K562 (cell line): ENCODE data around the gene NAB1. TPM values are rescaled to one million over a fixed set of nuclear protein-coding genes. Genes with fewer than 3 reads are reported as not detected.

Experiments used
- ATAC-seq: fragments of 200-7000 bp; cut with Tn5 transposase; 3 replicates; pipeline ENCODE4 v1.9.1; 2020; ENCODE audit warnings: moderate library complexity
- BruUV-seq: library from RNA; stranded (reverse); fragments of 400-500 nt; replicated peaks from 2 replicates; lab custom pipeline; 2021; lab: Mats Ljungman, UMichigan
- CTCF ChIA-PET: fragments of 300-600 bp; formaldehyde crosslinking; extraction: SDS; loops from one replicate; lab custom pipeline; 2021; ENCODE audit warnings: low intra/inter-chr PET ratio; lab: Yijun Ruan, JAX
- POLR2A ChIA-PET: fragments of 300-600, 350-650 bp; sonication (Branson Sonifier 250); formaldehyde crosslinking; extraction: SDS; loops from one replicate; lab custom pipeline; 2021; ENCODE audit warnings: antibody characterized with exemption, inconsistent platforms; lab: Yijun Ruan, JAX
- DNase-seq, 4 experiments: peaks; one replicate each; pipeline versions ENCODE4 v3.0.0 to v3.0.0-alpha.2; 2011 to 2018; ENCODE audit warnings: low spot score in 3 of 4, mixed read lengths in 3 of 4; ENCODE audit errors: extremely low read depth in 1 of 4
- FAIRE-seq: peaks from 2 replicates; lab custom pipeline; 2011; peaks lifted over from hg19 to GRCh38; lab: Jason Lieb, UNC
- H2AFZ ChIP-seq: 2 replicates; pipeline ENCODE4 v1.6.0; 2011; ENCODE audit warnings: low read depth, low read length, control low read depth, inconsistent platforms
- H3K27ac ChIP-seq: fragments of 200-600 bp; 3 replicates; pipeline ENCODE4 v1.8.0; 2011; ENCODE audit warnings: low read depth, mild to moderate bottlenecking, control low read depth, inconsistent platforms, low read length, moderate library complexity, mixed read lengths; ENCODE audit errors: extremely low read depth
- H3K27me3 ChIP-seq, 2 experiments: fragments of 300-600 bp in 1 of 2; 2 replicates in 1 of 2; 3 replicates in 1 of 2; pipeline versions ENCODE4 v1.6.0 to v1.8.0; 2011; ENCODE audit warnings: inconsistent platforms in 2 of 2, low read length in 2 of 2, mild to moderate bottlenecking in 1 of 2, mixed read lengths in 1 of 2, moderate library complexity in 1 of 2; ENCODE audit not compliant: control insufficient read depth in 2 of 2, insufficient read depth in 2 of 2
- H3K36me3 ChIP-seq: fragments of 300-600 bp; 3 replicates; pipeline ENCODE4 v1.8.0; 2011; ENCODE audit warnings: mild to moderate bottlenecking, low read length, inconsistent platforms; ENCODE audit not compliant: control insufficient read depth, insufficient read depth
- H3K4me1 ChIP-seq, 2 experiments: fragments of 200-600 bp in 1 of 2; replicated peaks in 1 of 2; 2 replicates in 1 of 2; 3 replicates in 1 of 2; pipeline versions ENCODE4 v1.5.1 to v1.8.0; 2011; ENCODE audit warnings: inconsistent platforms in 2 of 2, low read length in 2 of 2, mild to moderate bottlenecking in 1 of 2, mixed read lengths in 1 of 2, moderate library complexity in 1 of 2; ENCODE audit not compliant: control insufficient read depth in 2 of 2, insufficient read depth in 2 of 2
- H3K4me2 ChIP-seq: 2 replicates; pipeline ENCODE4 v1.6.1; 2011; ENCODE audit warnings: low read length, control low read depth, inconsistent platforms, mixed read lengths; ENCODE audit not compliant: insufficient read depth
- H3K4me3 ChIP-seq: fragments of 200-600 bp; sonication (generic), shearing (Covaris generic); 2 replicates; pipeline ENCODE4 v1.5.1; 2016; ENCODE audit warnings: control low read depth, inconsistent platforms
- H3K79me2 ChIP-seq: fragments of 200-600 bp; 3 replicates; pipeline ENCODE4 v1.8.0; 2011; ENCODE audit warnings: low read length, inconsistent platforms; ENCODE audit not compliant: control insufficient read depth, insufficient read depth
- H3K9ac ChIP-seq, 2 experiments: 2 replicates each; pipeline versions ENCODE4 v1.6.0 to v1.6.1; 2011; ENCODE audit warnings: low read depth in 2 of 2, low read length in 2 of 2, control low read depth in 1 of 2, inconsistent platforms in 1 of 2, mild to moderate bottlenecking in 1 of 2, mixed read lengths in 1 of 2; ENCODE audit not compliant: insufficient read depth in 1 of 2
- H3K9me1 ChIP-seq: one replicate; pipeline ENCODE4 v1.6.0; 2011; ENCODE audit warnings: inconsistent platforms, mild to moderate bottlenecking, low read length, moderate library complexity; ENCODE audit not compliant: control insufficient read depth, insufficient read depth
- H3K9me3 ChIP-seq: replicated peaks from 2 replicates; pipeline ENCODE4 v1.5.1; 2011; ENCODE audit warnings: low read depth, low read length, inconsistent platforms; ENCODE audit not compliant: control insufficient read depth, insufficient read depth
- H4K20me1 ChIP-seq: replicated peaks from 2 replicates; pipeline ENCODE4 v1.6.1; 2011; ENCODE audit warnings: low read length, inconsistent platforms, mixed read lengths; ENCODE audit not compliant: control insufficient read depth, insufficient read depth
- CBX2 ChIP-seq: fragments of 200-600 bp; sonication (generic); IDR thresholded peaks from one replicate; pipeline ENCODE4 v1.6.1; 2012; ENCODE audit warnings: mild to moderate bottlenecking, low read length, inconsistent platforms; ENCODE audit not compliant: insufficient read depth, poor library complexity, severe bottlenecking
- CREB3 ChIP-seq: fragments of 450-650 bp; conservative IDR thresholded peaks from 2 replicates; pipeline ENCODE4 v1.6.1; 2016; ENCODE audit warnings: missing genetic modification characterization, low read depth, mild to moderate bottlenecking, missing compliant biosample characterization, moderate library complexity
- FOXJ3 ChIP-seq: sonication (generic); formaldehyde crosslinking; IDR thresholded peaks from 2 replicates; pipeline ENCODE4 v1.4.0; 2020; ENCODE audit warnings: mild to moderate bottlenecking, missing genetic modification reagents
- GTF2A2 ChIP-seq: IDR thresholded peaks from 2 replicates; pipeline ENCODE4 v1.6.1; 2016; ENCODE audit warnings: mild to moderate bottlenecking, missing genetic modification characterization, missing compliant biosample characterization
- HDAC8 ChIP-seq: fragments of 450-650 bp; IDR thresholded peaks from 2 replicates; pipeline ENCODE4 v1.6.1; 2016; ENCODE audit warnings: mild to moderate bottlenecking, missing genetic modification characterization, moderate library complexity, missing compliant biosample characterization
- MAX ChIP-seq: sonication (generic); formaldehyde crosslinking; IDR thresholded peaks from 2 replicates; pipeline ENCODE4 v1.9.0; 2022; ENCODE audit warnings: mild to moderate bottlenecking, missing genetic modification reagents
- MCM3 ChIP-seq: fragments of 450-650 bp; IDR thresholded peaks from 2 replicates; pipeline ENCODE4 v1.6.1; 2016
- NCOA1 ChIP-seq: fragments of 450-650 bp; IDR thresholded peaks from 2 replicates; pipeline ENCODE4 v1.6.1; 2016; ENCODE audit warnings: low read depth
- NR2C2 ChIP-seq, 2 experiments: fragments of 200-800 bp in 1 of 2; sonication (Bioruptor generic) in 1 of 2; sonication (generic) in 1 of 2; formaldehyde crosslinking in 1 of 2; IDR thresholded peaks; 2 replicates each; pipeline versions ENCODE4 v1.6.1 to v1.8.0; 2016 to 2022; ENCODE audit warnings: mild to moderate bottlenecking in 1 of 2, missing compliant biosample characterization in 1 of 2, missing genetic modification characterization in 1 of 2, missing genetic modification reagents in 1 of 2
- PBX2 ChIP-seq, 2 experiments: IDR thresholded peaks in 1 of 2; conservative IDR thresholded peaks in 1 of 2; 2 replicates each; pipeline ENCODE4 v1.6.1; 2016; ENCODE audit warnings: low read depth in 2 of 2, mild to moderate bottlenecking in 1 of 2, missing compliant biosample characterization in 1 of 2, missing genetic modification characterization in 1 of 2, moderate library complexity in 1 of 2
- SETDB1 ChIP-seq: IDR thresholded peaks from one replicate; pipeline ENCODE4 v1.6.1; 2012; ENCODE audit warnings: low read length, control low read depth, inconsistent platforms
- TAF7 ChIP-seq: fragments of 450-650 bp; IDR thresholded peaks from 2 replicates; pipeline ENCODE4 v1.6.1; 2016; ENCODE audit warnings: missing genetic modification characterization, missing compliant biosample characterization
- TBL1XR1 ChIP-seq, 2 experiments: IDR thresholded peaks; 2 replicates each; pipeline ENCODE4 v1.6.1; 2012; ENCODE audit warnings: improper control_type of control experiment in 2 of 2, low read length in 2 of 2, mild to moderate bottlenecking in 1 of 2
- ZNF121 ChIP-seq: sonication (generic); formaldehyde crosslinking; conservative IDR thresholded peaks from 2 replicates; pipeline ENCODE4 v1.8.0; 2022; ENCODE audit warnings: missing genetic modification reagents
- ZNF212 ChIP-seq: fragments of 450-650 bp; formaldehyde crosslinking; IDR thresholded peaks from 2 replicates; pipeline ENCODE4 v1.4.0; 2020; ENCODE audit warnings: mild to moderate bottlenecking
- ZNF316 ChIP-seq: fragments of 450-650 bp; IDR thresholded peaks from 2 replicates; pipeline ENCODE4 v1.6.1; 2016
- ZNF785 ChIP-seq: fragments of 250-450 bp; sonication (Bioruptor Pico); IDR thresholded peaks from 2 replicates; pipeline ENCODE4 v1.4.0; 2020; ENCODE audit warnings: mild to moderate bottlenecking
- WGBS: fragments of 100-300 bp; shearing (Covaris generic); methylation state at CpG from one replicate; pipeline ENCODE4 v1.1.6; 2016; ENCODE audit warnings: low coverage, mixed read lengths; ENCODE audit not compliant: insufficient coverage; ENCODE audit errors: missing lambda C conversion rate; 5-methylcytosine and 5-hydroxymethylcytosine counted together
- in situ Hi-C: fragments of 300-500 bp; cut with MboI; formaldehyde crosslinking; loops from 4 replicates; pipeline ENCODE4 v1.15.0; 2018; ENCODE audit warnings: inconsistent platforms, mixed read lengths
- intact Hi-C: fragments of 100-400 bp; cut with micrococcal nuclease; formaldehyde crosslinking; loops from 2 replicates; pipeline ENCODE4 v1.14.2; 2022
- polyA plus RNA-seq, 8 experiments: library from polyadenylated mRNA; depleted of rRNA in 4 of 8; stranded (reverse) in 5 of 8; unstranded in 3 of 8; fragments of >200 nt; fragmentation: Nextera tagmentation in 2 of 8; fragmentation: Illumina TruSeq in 1 of 8; extraction: Ambion mirVana in 2 of 8; extraction: Trizol in 1 of 8; gene quantifications; 2 replicates each; pipeline versions ENCODE4 v1.2.1 to v1.2.3, GENCODE V29; 2011 to 2014; ENCODE audit warnings: inconsistent platforms in 1 of 8, missing spikeins in 1 of 8
- total RNA-seq, 7 experiments: library from RNA; depleted of rRNA in 6 of 7; stranded (reverse); fragments of >200 nt in 6 of 7; fragmentation: Illumina TruSeq in 2 of 7; extraction: Trizol in 2 of 7; gene quantifications; 2 replicates each; pipeline versions ENCODE4 v1.2.1 to v1.2.3, GENCODE V29; 2011 to 2021; ENCODE audit warnings: low replicate concordance in 1 of 7
- TF ChIP-seq, protein P1 (sequence below): sonication (generic); formaldehyde crosslinking; IDR thresholded peaks from 2 replicates; pipeline ENCODE4 v1.8.0; 2022; ENCODE audit warnings: missing genetic modification reagents, mild to moderate bottlenecking, borderline replicate concordance

NAB1 gene
- total and polyA plus RNA-seq, 9 of the 15 experiments (the other 6 are each of a cell fraction or from before 2014, with no cell fraction given): 3.1 to 23.0 (median 16.3) TPM

GRCh38 chr2:190722835-190723234 lies 74.0 kb downstream of the NAB1 start:
- POLR2A ChIA-PET: no interaction called here
- CTCF ChIA-PET: no interaction called here
- no peak for DNase-seq

More at GRCh38 chr2:190722835-190723234, 74.0 kb downstream of the NAB1 start:
- TF ChIP-seq MCM3 (no peak), SETDB1 (no peak), TAF7 (no peak), NR2C2 (CRISPR knock-in tag; IDR thresholded peaks at IDR 0.05) (no peak), NR2C2 (tag; IDR thresholded peaks at IDR 0.05) (no peak), NCOA1 (no peak), TBL1XR1 (IDR thresholded peaks at IDR 0.05; ENCODE audit: low read length in 2 of 2) (no peak), ZNF316 (no peak), ZNF785 (CRISPR knock-in tag) (no peak), FOXJ3 (CRISPR knock-in tag) (no peak), CBX2 (no peak), PBX2 (CRISPR knock-in tag; IDR thresholded peaks at IDR 0.05; ENCODE audit: low read depth) (no peak), PBX2 (tag; conservative IDR thresholded peaks at IDR 0.05; ENCODE audit: low read depth) (no peak), CREB3 (no peak), HDAC8 (no peak), MAX (no peak), ZNF212 (CRISPR knock-in tag) (no peak), GTF2A2 (no peak), ZNF121 (CRISPR knock-in tag) (no peak)
- TF ChIP-seq, protein P1, sequence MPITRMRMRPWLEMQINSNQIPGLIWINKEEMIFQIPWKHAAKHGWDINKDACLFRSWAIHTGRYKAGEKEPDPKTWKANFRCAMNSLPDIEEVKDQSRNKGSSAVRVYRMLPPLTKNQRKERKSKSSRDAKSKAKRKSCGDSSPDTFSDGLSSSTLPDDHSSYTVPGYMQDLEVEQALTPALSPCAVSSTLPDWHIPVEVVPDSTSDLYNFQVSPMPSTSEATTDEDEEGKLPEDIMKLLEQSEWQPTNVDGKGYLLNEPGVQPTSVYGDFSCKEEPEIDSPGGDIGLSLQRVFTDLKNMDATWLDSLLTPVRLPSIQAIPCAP (CRISPR knock-in tag): no peak
- H4K20me1 ChIP-seq: no peaks in the 10 kb centered on the region
- H3K27me3 ChIP-seq: no peaks in the 10 kb centered on the region
- H3K4me3 ChIP-seq: no peak overlapping the region
- no peaks in the 10 kb centered on the region; a peak in 2 of 5 replicates for H3K4me1 ChIP-seq
- H3K36me3 ChIP-seq: no peaks in the 10 kb centered on the region
- H3K9me1 ChIP-seq: no peaks in the 10 kb centered on the region
- H2AFZ ChIP-seq: no peak overlapping the region
- no peak for ATAC-seq
- H3K4me2 ChIP-seq: no peak overlapping the region
- H3K9ac ChIP-seq: no peak overlapping the region
- 36% methylated on average over 5 of the region's 6 CpGs for whole genome bisulfite sequencing
- H3K9me3 ChIP-seq: no peaks in the 10 kb centered on the region
- in situ Hi-C loops: no loop called here
- no peak overlapping the region for H3K27ac ChIP-seq
- no TSS peak for BruUV-seq
- H3K79me2 ChIP-seq: no peaks in the 10 kb centered on the region
- no peak for FAIRE-seq
- intact Hi-C loops: no loop called here
